Upper lobe of right lung (tissue), 1 donor: Measurements from ENCODE around the gene AGK. TPM values are rescaled to one million over a fixed set of nuclear protein-coding genes. Genes with fewer than 3 reads are reported as not detected.

Experiments
- ATAC-seq: fragments of 200-7000 bp; cut with Tn5 transposase; one replicate; pipeline ENCODE4 v1.9.1; 2020; ENCODE audit warnings: mild to moderate bottlenecking, moderate library complexity
- DNase-seq: peaks from one replicate; pipeline ENCODE4 v3.0.0-alpha.2; 2020
- H3K27ac ChIP-seq: fragments of 200-600 bp; one replicate; pipeline ENCODE4 v1.8.0; 2022
- H3K27me3 ChIP-seq: fragments of 200-600 bp; one replicate; pipeline ENCODE4 v1.8.0; 2022; ENCODE audit warnings: mild to moderate bottlenecking
- H3K36me3 ChIP-seq: fragments of 200-600 bp; one replicate; pipeline ENCODE4 v1.8.0; 2022
- H3K4me1 ChIP-seq: fragments of 200-600 bp; one replicate; pipeline ENCODE4 v1.8.0; 2022
- H3K4me3 ChIP-seq: fragments of 200-600 bp; one replicate; pipeline ENCODE4 v1.8.0; 2022; ENCODE audit warnings: mild to moderate bottlenecking
- H3K9me3 ChIP-seq: fragments of 200-600 bp; one replicate; pipeline ENCODE4 v1.8.0; 2022
- intact Hi-C: fragments of 100-400 bp; cut with DNase I; formaldehyde crosslinking; loops from one replicate; pipeline ENCODE4 v1.11.0; 2022
- long read RNA-seq: library from polyadenylated mRNA; unstranded; transcript quantifications from one replicate; pipeline ENCODE4 v2.0.0, GENCODE V29; 2021
- total RNA-seq: library from RNA; stranded (reverse); fragmentation: NEBNext Ultra II Directional; extraction: Animal tissue kit (Norgen Biotek cat#: 25700); gene quantifications from one replicate; pipeline ENCODE4 v1.2.1, GENCODE V29; 2021
- TF ChIP-seq, protein P1 (sequence below): fragments of 200-600 bp; IDR thresholded peaks from one replicate; pipeline ENCODE4 v1.8.0; 2022; ENCODE audit warnings: antibody characterized with exemption
- donor health status: DM: no; HTN: yes; CAD: no; lungs with severe emphysema.

Gene AGK, protein sequence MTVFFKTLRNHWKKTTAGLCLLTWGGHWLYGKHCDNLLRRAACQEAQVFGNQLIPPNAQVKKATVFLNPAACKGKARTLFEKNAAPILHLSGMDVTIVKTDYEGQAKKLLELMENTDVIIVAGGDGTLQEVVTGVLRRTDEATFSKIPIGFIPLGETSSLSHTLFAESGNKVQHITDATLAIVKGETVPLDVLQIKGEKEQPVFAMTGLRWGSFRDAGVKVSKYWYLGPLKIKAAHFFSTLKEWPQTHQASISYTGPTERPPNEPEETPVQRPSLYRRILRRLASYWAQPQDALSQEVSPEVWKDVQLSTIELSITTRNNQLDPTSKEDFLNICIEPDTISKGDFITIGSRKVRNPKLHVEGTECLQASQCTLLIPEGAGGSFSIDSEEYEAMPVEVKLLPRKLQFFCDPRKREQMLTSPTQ
- 17.5 TPM for total RNA-seq
- long read RNA-seq, partial matches to known transcripts, result 7 of 14 reads
- long read RNA-seq, other reads (novel, unspliced or antisense), result 6 of 14 reads

GRCh38 chr7:141551094-141551781, at the start of gene AGK:
Gene AGK, plus strand, starts transcription at chr7:141551410. Its CDS starts 4,057 bp downstream, at chr7:141555467.
- peak within 1 kb of the TSS; percentile 75 for H3K4me3 ChIP-seq
- ATAC-seq (peak; percentile 98), DNase-seq (peak; percentile 85)
- TF ChIP-seq, protein P1, sequence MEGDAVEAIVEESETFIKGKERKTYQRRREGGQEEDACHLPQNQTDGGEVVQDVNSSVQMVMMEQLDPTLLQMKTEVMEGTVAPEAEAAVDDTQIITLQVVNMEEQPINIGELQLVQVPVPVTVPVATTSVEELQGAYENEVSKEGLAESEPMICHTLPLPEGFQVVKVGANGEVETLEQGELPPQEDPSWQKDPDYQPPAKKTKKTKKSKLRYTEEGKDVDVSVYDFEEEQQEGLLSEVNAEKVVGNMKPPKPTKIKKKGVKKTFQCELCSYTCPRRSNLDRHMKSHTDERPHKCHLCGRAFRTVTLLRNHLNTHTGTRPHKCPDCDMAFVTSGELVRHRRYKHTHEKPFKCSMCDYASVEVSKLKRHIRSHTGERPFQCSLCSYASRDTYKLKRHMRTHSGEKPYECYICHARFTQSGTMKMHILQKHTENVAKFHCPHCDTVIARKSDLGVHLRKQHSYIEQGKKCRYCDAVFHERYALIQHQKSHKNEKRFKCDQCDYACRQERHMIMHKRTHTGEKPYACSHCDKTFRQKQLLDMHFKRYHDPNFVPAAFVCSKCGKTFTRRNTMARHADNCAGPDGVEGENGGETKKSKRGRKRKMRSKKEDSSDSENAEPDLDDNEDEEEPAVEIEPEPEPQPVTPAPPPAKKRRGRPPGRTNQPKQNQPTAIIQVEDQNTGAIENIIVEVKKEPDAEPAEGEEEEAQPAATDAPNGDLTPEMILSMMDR, result no peak
- intact Hi-C loops, result no loop called here
- H3K4me1 ChIP-seq, result peaks cover 12% of the 10 kb centered on the region
- H3K27ac ChIP-seq, result peak within 1 kb of the TSS; percentile 20
- no peaks in the 10 kb centered on the region for H3K9me3 ChIP-seq
- H3K27me3 ChIP-seq, result no peaks in the 10 kb centered on the region
- peaks cover 10% of the 10 kb centered on the region for H3K36me3 ChIP-seq

GRCh38 chr7:141501451-141501850, 49.8 kb upstream of the AGK start:
- DNase-seq (no peak), ATAC-seq (no peak)
- no peaks in the 10 kb centered on the region for H3K4me1 ChIP-seq
- H3K27ac ChIP-seq, result no peak overlapping the region
- H3K4me3 ChIP-seq, result no peak overlapping the region
- H3K36me3 ChIP-seq, result no peaks in the 10 kb centered on the region
- TF ChIP-seq, protein P1, result no peak
- no peaks in the 10 kb centered on the region for H3K9me3 ChIP-seq
- intact Hi-C loops, result no loop called here
- no peaks in the 10 kb centered on the region for H3K27me3 ChIP-seq

DNA sequence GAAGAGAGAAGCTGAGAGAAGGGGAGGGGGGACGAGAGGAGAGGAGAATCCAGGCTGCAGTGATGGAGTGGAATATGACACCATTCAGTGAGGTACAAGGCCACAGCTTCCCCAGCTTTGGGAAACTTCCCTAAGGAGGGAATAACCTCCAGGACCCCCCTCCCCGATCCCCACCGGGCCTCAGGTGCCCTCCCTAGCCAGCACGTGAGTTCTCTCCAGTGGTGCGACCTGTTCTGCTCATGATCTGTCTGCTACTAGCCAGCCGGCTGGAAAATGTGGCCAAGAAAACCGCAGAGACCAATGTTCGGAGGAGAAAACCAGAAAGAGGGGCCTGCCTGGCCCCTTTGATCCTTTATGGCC, 39.9 kb upstream of the AGK start:
- Histone ChIP-seq H3K4me3 (no peak overlapping the region), H3K27me3 (peaks cover 28% of the 10 kb centered on the region), H3K36me3 (no peaks in the 10 kb centered on the region), H3K27ac (no peak overlapping the region), H3K4me1 (peaks cover 9% of the 10 kb centered on the region), H3K9me3 (no peaks in the 10 kb centered on the region)
- DNase-seq, result no peak
- intact Hi-C loops, result no loop called here
- ATAC-seq, result peak; percentile 14
- TF ChIP-seq, protein P1, result no peak

DNA sequence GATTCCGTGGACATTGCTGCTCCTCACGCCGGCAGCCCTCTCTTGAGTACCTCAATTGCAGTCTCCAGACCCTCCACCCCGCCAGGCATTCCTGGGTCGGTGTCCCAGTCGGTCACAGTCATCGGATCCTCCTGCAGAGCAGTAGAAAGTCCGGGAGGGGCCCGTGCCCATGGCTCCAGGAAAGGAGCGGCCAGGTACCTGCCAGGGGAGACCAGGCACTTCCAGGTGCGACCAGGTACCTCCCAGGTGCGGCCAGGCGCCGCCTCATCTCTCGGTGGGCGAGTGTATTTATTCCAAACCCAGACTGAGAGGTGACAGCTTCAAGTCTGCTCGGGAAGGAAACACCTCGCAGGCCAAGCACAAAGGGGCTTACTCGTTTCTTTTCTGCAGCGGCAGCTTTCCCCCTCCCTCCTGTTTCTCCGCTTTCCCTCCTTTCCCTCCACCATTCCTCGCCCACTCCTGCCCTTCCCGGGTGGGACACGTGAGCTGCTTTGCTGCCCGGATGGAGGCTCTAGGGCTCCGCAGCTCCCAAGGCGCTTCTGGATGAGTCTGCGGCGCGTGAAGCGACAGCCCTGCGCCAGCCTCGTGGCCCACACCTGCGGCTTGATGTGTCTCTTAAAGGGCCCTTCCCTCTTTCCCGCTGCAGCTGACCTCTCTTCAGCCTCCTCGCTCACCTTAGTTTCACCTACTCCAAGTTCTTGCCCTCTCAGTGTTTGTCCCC, 39.4 kb upstream of the AGK start:
- H3K4me3 ChIP-seq, result peak overlapping the region; percentile 25

GRCh38 chr7:141512597-141512996, 38.6 kb upstream of the AGK start:
- TF ChIP-seq, protein P1, result no peak
- ATAC-seq (no peak), DNase-seq (no peak)
- Histone ChIP-seq H3K27ac (no peak overlapping the region), H3K4me3 (no peak overlapping the region), H3K9me3 (no peaks in the 10 kb centered on the region), H3K27me3 (peaks cover 28% of the 10 kb centered on the region), H3K36me3 (no peaks in the 10 kb centered on the region), H3K4me1 (peaks cover 9% of the 10 kb centered on the region)
- intact Hi-C loops, result no loop called here

More for the DNA sequence above, 39.4 kb upstream of the AGK start:
- no peaks in the 10 kb centered on the region for H3K9me3 ChIP-seq
- intact Hi-C loops, result no loop called here
- peaks cover 9% of the 10 kb centered on the region for H3K4me1 ChIP-seq
- H3K36me3 ChIP-seq, result no peaks in the 10 kb centered on the region
- TF ChIP-seq, protein P1, result no peak
- H3K27ac ChIP-seq, result no peak overlapping the region
- peak; percentile 64 for DNase-seq
- peaks cover 28% of the 10 kb centered on the region for H3K27me3 ChIP-seq
- peak; percentile 61 for ATAC-seq
